ENCODE measurements around the gene STK24. TPM values are rescaled to one million over a fixed set of nuclear protein-coding genes. Genes with fewer than 3 reads are reported as not detected.
"Not testable (repeated sequence)": the region's sequence is repeated elsewhere in the genome, so short reads cannot be mapped to it uniquely, and the experiment has no call there.

STK24 gene
- total and polyA plus RNA-seq, 5 experiments from 2014 or later: 22.7 to 121 (median 66.6) TPM

DNA sequence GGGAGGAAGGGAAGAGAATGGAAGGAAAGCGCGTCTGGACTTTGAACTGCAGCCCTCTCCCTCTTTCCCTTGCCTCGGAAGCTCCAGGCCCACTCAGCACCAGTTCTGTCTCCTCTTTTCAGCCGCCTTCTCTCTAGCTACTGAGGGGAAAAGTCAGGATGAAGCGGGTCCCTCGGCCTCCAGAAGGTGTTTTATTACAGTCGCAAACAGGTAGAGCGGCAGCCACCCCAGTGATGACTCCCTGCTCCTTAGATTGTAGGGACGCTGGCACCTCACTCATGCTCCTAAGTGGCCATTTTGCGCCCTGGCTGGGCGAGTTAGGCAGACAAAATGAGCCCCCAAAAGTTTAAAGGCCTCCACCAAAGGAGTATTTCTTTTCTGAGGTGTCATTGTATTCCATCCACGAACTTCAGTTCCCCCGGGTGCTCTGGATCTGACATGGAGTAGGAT lies 954 bp upstream of the STK24 start:
- Mint-ChIP-seq H3K36me3 (no peaks in the 10 kb centered on the region), H3K4me3 (peak overlapping the region; percentile 51 to 89 (median 74)), H3K4me1 (peaks cover 12 to 49% (median 33%) of the 10 kb centered on the region in 4 donors), H3K27me3 (no peaks in the 10 kb centered on the region), H3K27ac (peak overlapping the region; percentile 83 to 95 (median 92)), H3K9me3 (no peaks in the 10 kb centered on the region)
- ATAC-seq (no peak), DNase-seq (peak in 1 of 10 donors; percentile 23)
- POLR2A ChIA-PET: interaction anchor here (0.9 to 3.5 kb wide), 5 partner anchors 10 to 133 kb away, joined by 4 to 35 read pairs (median 10); no protein-coding TSS in a partner anchor

DNA sequence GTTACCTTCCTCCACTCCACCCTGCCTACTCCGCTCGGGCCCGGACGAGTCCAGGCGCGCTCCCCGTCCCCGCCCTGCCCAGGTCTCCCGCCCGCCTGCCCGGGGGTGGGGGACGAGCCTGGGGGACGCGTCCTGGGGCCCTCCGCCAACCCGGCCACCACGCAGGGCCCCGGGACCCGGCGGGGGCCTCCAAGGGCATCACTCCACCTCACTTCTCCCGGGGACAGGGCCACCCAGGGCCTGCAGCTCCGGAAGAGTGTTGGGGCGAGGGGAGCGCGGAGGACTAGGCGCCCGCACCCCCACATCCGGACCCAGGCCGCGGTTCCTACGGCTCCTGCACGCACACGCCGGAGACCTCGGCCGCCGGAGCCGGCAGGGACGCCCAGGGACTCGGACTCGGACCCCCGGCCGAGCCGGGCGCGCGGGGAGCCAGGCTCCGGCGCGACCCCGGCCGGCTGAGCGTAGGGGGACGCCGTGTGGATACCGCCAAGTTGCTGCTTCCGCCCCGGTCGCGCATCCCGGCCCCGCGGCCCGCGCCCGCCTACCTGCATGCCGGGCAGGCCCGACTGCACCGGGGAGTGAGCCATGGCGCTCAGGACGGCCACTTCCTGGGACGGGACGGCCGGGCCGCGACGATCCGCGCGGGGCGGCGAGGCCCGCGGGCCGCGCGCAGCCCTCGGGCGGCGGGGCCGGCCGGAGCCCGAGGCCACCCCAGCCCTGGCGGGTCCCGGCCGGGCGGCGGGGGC lies 534 bp downstream of the STK24 start:
- ATAC-seq (peak; percentile 50 to 51), DNase-seq (peak in 9 of 10 donors; percentile 30 to 68 (median 46))
- no peaks in the 10 kb centered on the region for H3K9me3 Mint-ChIP-seq
- H3K4me3 Mint-ChIP-seq: peak overlapping the region; percentile 80 to 96 (median 90)
- peak overlapping the region in 9 of 10 donors; percentile 83 to 96 (median 94) for H3K27ac Mint-ChIP-seq
- POLR2A ChIA-PET: interaction anchor here (1.0 to 3.5 kb wide), 6 partner anchors 9 to 131 kb away, joined by 4 to 35 read pairs (median 8); no protein-coding TSS in a partner anchor
- peaks cover 24 to 57% (median 47%) of the 10 kb centered on the region in 4 donors for H3K4me1 Mint-ChIP-seq
- H3K27me3 Mint-ChIP-seq: no peaks in the 10 kb centered on the region
- H3K36me3 Mint-ChIP-seq: no peaks in the 10 kb centered on the region

DNA sequence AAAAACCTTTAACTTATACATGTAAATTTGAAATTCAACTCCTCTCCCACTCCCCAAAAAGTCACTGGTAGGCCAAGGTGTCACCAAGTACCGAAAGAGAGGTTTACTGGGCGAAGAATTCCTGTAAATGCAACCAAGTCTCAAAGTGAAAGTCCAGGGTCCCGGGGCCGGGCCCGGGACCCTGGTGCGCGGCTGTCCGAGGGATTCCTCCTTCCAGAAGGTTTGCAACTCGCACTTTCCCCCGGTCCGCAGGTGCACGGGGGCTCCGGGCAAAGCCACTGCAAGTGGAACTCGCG lies 1.1 kb downstream of the STK24 start:
- H3K27me3 Mint-ChIP-seq: no peaks in the 10 kb centered on the region

DNA sequence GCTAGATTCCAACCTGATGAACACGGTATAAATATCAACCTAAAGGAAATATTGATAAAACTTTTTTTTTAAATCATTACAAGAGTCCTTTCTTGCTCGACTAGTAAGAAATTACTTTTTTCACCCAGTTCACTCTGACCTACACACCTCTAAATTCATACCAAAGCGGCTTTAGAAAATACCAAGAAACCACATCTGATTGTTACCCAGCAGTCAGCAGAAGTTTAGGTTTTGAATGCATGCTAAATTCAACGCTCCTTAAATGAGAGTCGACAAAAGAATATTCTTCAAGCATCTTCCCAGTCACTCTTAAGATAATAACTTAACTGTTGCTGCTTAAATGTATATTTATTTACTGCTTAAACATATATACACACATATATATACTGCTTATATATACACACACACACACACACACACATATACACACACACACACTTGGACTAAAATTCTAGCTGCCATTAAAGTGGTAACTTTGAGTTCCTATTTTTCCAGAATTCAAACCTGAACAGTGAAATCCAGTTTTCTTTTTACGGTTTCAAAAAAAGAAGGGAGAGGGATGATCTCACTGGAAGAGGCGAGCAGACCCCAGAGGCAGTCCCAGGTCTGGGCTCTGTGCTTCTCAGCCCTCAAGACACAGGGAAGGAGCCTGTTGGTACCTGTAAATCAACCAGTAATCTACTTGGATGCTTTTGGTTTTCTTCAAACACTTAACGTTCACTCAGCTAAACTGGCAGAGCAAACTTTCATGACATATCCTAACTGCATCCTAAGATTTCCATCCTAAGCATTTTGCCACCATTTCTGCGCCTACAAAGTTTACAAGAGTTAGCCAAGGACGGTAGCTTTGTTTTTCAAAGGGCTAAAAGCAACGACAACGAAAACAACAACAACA lies 1.7 kb downstream of the STK24 start:
- H3K36me3 Mint-ChIP-seq: no peaks in the 10 kb centered on the region
- H3K9me3 Mint-ChIP-seq: no peaks in the 10 kb centered on the region
- DNase-seq: peak in 1 of 10 donors; percentile 30
- H3K27me3 Mint-ChIP-seq: no peaks in the 10 kb centered on the region
- H3K4me1 Mint-ChIP-seq: peaks cover 27 to 66% (median 58%) of the 10 kb centered on the region in 4 donors
- peak overlapping the region; percentile 83 to 96 (median 92) for H3K27ac Mint-ChIP-seq
- POLR2A ChIA-PET: interaction anchor here (1.5 to 3.5 kb wide), 4 partner anchors 8 to 35 kb away, joined by 5 to 35 read pairs (median 12); no protein-coding TSS in a partner anchor
- H3K4me3 Mint-ChIP-seq: peak overlapping the region; percentile 80 to 96 (median 90)
- ATAC-seq: no peak

More for the DNA sequence above, 1.1 kb downstream of the STK24 start:
- Mint-ChIP-seq H3K4me3 (peak overlapping the region; percentile 80 to 96 (median 90)), H3K9me3 (no peaks in the 10 kb centered on the region), H3K27ac (peak overlapping the region; percentile 83 to 96 (median 92)), H3K36me3 (no peaks in the 10 kb centered on the region), H3K4me1 (peaks cover 27 to 60% (median 52%) of the 10 kb centered on the region in 4 donors)
- POLR2A ChIA-PET: interaction anchor here (1.6 to 3.5 kb wide), 5 partner anchors 8 to 131 kb away, joined by 5 to 35 read pairs (median 10); no protein-coding TSS in a partner anchor
- no peak for DNase-seq
- no peak for ATAC-seq

DNA sequence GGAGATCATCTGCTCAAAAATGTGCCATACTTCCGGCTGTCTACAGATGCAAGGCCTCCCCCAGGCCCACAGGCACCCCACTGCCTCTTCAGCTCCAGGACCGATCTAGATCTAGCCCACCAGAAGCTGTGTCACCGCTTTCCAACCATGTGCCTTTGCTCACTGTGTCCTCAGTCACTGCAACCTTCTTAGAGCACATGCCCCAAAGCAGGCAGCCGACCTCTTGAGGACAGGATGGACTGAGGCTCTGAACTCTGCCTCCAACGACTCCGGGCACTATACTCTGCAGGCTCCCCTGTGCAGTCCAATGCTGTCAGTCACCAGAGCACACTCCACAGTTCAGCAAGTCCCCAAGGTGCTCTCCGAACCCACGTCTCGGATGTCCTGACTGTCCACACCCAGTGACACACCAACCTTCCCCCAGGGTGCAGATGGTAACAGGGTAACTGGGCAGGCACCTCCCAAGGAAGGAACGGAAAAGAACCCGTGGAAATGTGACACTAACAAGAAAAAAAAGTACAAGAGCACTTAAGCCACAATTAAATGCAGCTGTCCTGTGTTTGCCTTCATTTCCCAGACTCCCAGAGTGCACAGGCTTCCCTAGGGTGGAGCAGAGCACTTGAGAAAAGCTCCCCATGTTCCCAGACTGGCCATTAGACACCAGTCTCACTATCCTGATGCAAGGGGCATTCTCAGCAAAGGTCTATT lies 4.8 kb downstream of the STK24 start:
- ATAC-seq (peak; percentile 15 to 24), DNase-seq (peak in 1 of 10 donors; percentile 22)
- POLR2A ChIA-PET: interaction anchor here (1.3 to 1.6 kb wide), 3 partner anchors 9 to 93 kb away, joined by 3 to 4 read pairs (median 4); no protein-coding TSS in a partner anchor
- H3K4me3 Mint-ChIP-seq: peak overlapping the region; percentile 81 to 93 (median 88)
- H3K36me3 Mint-ChIP-seq: peaks cover 0 to 4% (median 0%) of the 10 kb centered on the region in 3 donors
- H3K27me3 Mint-ChIP-seq: no peaks in the 10 kb centered on the region
- no peaks in the 10 kb centered on the region for H3K9me3 Mint-ChIP-seq
- H3K4me1 Mint-ChIP-seq: peaks cover 44 to 87% (median 84%) of the 10 kb centered on the region in 4 donors
- H3K27ac Mint-ChIP-seq: peak overlapping the region; percentile 92 to 98 (median 96)

DNA sequence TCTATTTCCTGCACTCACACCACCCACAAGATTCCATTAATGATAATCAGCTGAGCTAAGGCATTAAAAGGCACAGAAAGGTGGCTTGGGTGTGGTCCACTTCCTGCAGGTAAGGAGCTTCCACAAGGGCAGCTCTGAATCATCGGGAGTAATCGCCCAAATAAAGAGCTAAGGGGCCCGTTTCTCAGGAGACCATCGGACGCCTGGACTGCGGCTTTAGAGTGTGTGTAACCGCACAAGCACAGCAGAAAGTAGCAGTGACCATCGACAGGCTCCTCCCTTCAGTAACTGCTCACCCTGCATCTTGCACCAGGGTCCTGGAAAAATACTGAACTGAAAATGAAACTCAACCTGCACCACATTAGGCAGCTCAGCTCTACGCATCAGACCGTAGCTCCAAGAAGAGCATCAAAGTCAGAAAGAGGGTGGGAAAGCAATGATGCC lies 6.0 kb downstream of the STK24 start:
- Mint-ChIP-seq H3K27me3 (no peaks in the 10 kb centered on the region), H3K27ac (peak overlapping the region; percentile 92 to 98 (median 96)), H3K4me1 (peaks cover 54 to 99% (median 95%) of the 10 kb centered on the region in 4 donors), H3K9me3 (no peaks in the 10 kb centered on the region), H3K36me3 (peaks cover 0 to 4% (median 0%) of the 10 kb centered on the region in 3 donors), H3K4me3 (peak overlapping the region; percentile 81 to 93 (median 88))
- peak in 7 of 10 donors; percentile 14 to 54 (median 37) for DNase-seq
- peak; percentile 56 to 68 for ATAC-seq
- POLR2A ChIA-PET: interaction anchor here (0.8 to 1.2 kb wide), 2 partner anchors 28 to 121 kb away, joined by 3 to 4 read pairs; no protein-coding TSS in a partner anchor

DNA sequence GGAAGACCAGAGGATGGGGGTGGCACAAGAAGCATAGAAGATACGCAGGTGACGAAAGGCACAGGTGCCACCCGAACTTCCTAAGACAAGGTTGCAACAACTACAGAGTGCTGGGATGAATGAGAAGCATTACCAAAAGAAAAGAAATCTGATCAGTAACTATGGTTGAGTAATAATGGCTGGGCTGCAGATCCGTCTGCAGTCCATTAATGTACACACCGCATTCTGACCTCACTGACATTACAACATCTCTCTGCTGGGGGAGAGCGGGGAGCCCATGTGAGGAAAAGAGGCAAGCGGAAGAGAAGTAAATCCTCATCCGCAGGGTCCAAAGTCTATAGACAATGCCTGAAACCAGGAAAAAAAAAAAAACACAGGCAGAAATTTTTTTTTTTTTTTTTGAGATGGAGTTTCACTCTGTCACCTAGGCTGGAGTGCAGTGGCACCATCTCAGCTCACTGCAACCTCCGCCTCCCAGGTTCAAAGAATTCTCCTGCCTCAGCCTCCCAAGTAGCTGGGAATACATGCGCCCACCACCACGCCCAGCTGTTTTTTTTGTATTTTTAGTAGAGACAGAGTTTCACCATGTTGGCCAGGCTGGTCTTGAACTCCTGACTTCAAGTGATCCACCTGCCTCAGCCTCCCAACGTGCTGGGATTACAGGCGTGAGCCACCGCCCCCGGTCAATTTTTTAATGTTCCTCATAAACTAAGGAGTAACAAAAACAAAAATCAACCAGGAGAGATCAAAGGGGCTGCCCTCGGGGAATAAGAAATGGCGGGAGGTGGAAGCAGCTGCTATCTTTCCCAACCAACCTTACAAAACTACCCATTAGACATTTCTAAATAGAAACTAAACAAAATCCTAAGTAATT lies 7.2 kb downstream of the STK24 start:
- peak overlapping the region; percentile 92 to 98 (median 96) for H3K27ac Mint-ChIP-seq
- peak overlapping the region in 9 of 10 donors; percentile 69 to 93 (median 87) for H3K4me3 Mint-ChIP-seq
- peaks cover 53 to 99% (median 98%) of the 10 kb centered on the region in 4 donors for H3K4me1 Mint-ChIP-seq
- not testable (repeated sequence) for ATAC-seq, H3K9me3 Mint-ChIP-seq, DNase-seq, H3K36me3 Mint-ChIP-seq, H3K27me3 Mint-ChIP-seq
- POLR2A ChIA-PET: interaction anchor here (0.6 kb wide), 2 partner anchors 12 to 124 kb away, joined by 3 to 6 read pairs; no protein-coding TSS in a partner anchor

DNA sequence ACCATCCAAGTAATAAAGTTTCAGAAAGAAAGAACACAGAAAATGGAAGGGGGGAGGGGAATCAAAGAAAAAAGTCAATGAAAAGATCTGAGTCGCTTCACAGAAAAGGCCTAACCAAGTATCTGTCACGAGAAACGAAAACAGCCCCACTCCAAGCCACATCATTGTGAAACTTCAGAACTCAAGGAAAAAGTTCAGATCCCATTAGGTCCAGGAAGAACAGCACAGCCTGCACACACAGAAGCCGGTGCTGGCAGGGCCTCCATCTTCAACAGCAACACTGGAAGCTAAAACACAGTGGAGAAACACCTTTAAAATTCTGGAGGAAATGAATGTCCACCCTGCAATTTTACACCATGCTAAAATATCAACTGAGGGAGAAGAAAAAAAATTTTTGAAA lies 8.0 kb downstream of the STK24 start:
- peak overlapping the region; percentile 92 to 98 (median 96) for H3K27ac Mint-ChIP-seq
- POLR2A ChIA-PET: no interaction called here
- H3K9me3 Mint-ChIP-seq: no peaks in the 10 kb centered on the region
- DNase-seq (no peak), ATAC-seq (no peak)
- peak overlapping the region in 9 of 10 donors; percentile 42 to 89 (median 58) for H3K4me3 Mint-ChIP-seq
- H3K27me3 Mint-ChIP-seq: no peaks in the 10 kb centered on the region
- H3K36me3 Mint-ChIP-seq: peaks cover 0 to 4% (median 0%) of the 10 kb centered on the region in 3 donors
- H3K4me1 Mint-ChIP-seq: peaks cover 54 to 99% (median 98%) of the 10 kb centered on the region in 4 donors

DNA sequence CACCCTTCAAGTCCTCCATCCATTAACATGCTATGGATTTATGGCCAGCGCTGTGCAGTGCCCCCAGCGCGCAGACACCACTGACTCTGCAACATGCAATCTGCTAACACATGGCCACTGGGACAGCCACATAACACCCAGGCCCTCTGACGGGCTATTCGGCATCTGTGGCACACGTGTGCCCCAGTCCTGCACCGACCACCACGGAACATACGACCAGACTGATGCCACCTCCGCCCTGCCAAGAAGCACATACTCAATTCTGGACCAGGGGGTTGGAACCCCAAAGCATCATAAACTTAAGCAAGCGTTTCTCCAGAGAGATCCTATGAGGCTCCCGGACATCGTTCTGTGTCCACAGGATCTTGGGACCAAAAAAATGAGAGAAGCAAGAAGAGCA lies 9.8 kb downstream of the STK24 start:
- H3K36me3 Mint-ChIP-seq: peaks cover 0 to 4% (median 0%) of the 10 kb centered on the region in 3 donors

DNA sequence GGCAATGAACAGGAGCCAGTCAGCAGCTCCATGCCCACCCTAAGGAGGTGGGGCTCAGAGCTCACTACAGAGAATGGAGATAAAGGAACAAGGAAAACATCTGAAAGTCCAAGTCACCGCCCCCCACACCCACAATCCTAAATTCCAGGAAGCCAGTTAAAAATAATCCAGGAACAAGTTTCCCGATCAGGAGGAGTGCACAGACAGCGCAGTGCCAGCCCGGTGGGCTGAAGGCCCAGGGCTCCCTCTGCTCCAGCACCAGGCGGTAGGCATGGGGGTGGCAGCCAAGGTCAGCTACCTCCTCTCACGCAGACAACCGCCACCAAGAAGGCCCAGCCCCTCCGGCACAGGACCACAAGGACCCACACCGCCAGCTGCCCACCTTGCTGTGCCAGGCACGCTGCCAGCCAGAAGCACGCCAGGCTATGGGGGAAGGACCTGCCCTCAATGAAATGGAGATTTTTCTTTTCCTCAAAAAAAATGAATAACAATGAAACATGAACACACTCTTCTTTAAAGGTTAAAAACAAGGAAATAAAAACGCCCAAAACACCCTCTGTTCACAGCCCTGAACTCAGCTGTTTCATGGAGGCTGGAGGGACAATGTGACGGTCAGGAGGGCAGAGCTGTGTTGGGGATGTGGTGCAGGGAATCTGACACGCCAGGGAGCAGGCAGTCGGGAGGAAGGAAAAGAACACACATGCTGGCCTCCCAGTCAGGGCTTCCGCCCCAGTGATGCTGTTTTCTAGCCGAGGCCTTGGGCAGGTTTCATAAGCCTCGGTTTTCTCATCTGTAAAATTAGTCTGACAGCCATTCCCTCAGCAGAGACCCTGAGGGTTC lies 11.0 kb downstream of the STK24 start:
- Mint-ChIP-seq H3K27me3 (no peaks in the 10 kb centered on the region), H3K27ac (peak overlapping the region; percentile 85 to 98 (median 92)), H3K9me3 (no peaks in the 10 kb centered on the region), H3K36me3 (peaks cover 0 to 8% (median 0%) of the 10 kb centered on the region in 3 donors), H3K4me1 (peaks cover 51 to 97% (median 94%) of the 10 kb centered on the region in 4 donors), H3K4me3 (peak overlapping the region; percentile 11 to 89 (median 80))
- DNase-seq: no peak
- POLR2A ChIA-PET: interaction anchor here (0.7 to 3.8 kb wide), 2 partner anchors 11 to 652 kb away, joined by 4 to 35 read pairs; partner anchors contain the start of gene STK24
- no peak for ATAC-seq

More for the DNA sequence above, 9.8 kb downstream of the STK24 start:
- Mint-ChIP-seq H3K27me3 (no peaks in the 10 kb centered on the region), H3K9me3 (no peaks in the 10 kb centered on the region), H3K4me3 (peak overlapping the region; percentile 63 to 89 (median 80)), H3K27ac (peak overlapping the region; percentile 87 to 98 (median 92)), H3K4me1 (peaks cover 56 to 98% (median 95%) of the 10 kb centered on the region in 4 donors)
- POLR2A ChIA-PET: interaction anchor here (0.6 to 2.3 kb wide), 12 partner anchors 9 to 1343 kb away, joined by 3 to 19 read pairs (median 5); partner anchors contain the start of gene STK24
- DNase-seq (no peak), ATAC-seq (no peak)

Measured in naive thymus-derived CD8-positive, alpha-beta T cell (primary cell).